GM23338 (cell line): ENCODE measurements around the gene TMCO4. TPM values are rescaled to one million over a fixed set of nuclear protein-coding genes. Genes with fewer than 3 reads are reported as not detected.

ENCODE experiments used
- ATAC-seq: fragments of 200-7000 bp; cut with Tn5 transposase; 3 replicates; pipeline ENCODE4 v1.9.1; 2020
- DNase-seq: peaks from one replicate; pipeline ENCODE4 v3.0.0-alpha.2; 2015; ENCODE audit warnings: low spot score
- H2AFZ ChIP-seq: fragments of 200-600 bp; sonication (generic); 2 replicates; pipeline ENCODE4 v1.8.0; 2016; ENCODE audit warnings: antibody characterized with exemption, mild to moderate bottlenecking, moderate library complexity
- H3F3A ChIP-seq: fragments of 200-600 bp; sonication (generic); replicated peaks from 2 replicates; pipeline ENCODE4 v1.8.0; 2017; ENCODE audit warnings: antibody characterized with exemption, mixed run types, low read depth
- H3K27ac ChIP-seq: fragments of 200-600 bp; sonication (generic); 2 replicates; pipeline ENCODE4 v1.6.1; 2016; ENCODE audit warnings: low read depth
- H3K27me3 ChIP-seq: fragments of 200-600 bp; sonication (generic); 2 replicates; pipeline ENCODE4 v1.8.0; 2016; ENCODE audit warnings: mild to moderate bottlenecking, mixed run types, moderate library complexity; ENCODE audit not compliant: insufficient read depth
- H3K36me3 ChIP-seq: fragments of 200-600 bp; sonication (generic); 2 replicates; pipeline ENCODE4 v1.8.0; 2016; ENCODE audit warnings: mild to moderate bottlenecking; ENCODE audit not compliant: insufficient read depth
- H3K4me1 ChIP-seq: fragments of 200-600 bp; sonication (generic); 2 replicates; pipeline ENCODE4 v1.8.0; 2016; ENCODE audit warnings: mild to moderate bottlenecking, moderate library complexity; ENCODE audit not compliant: insufficient read depth
- H3K4me2 ChIP-seq: fragments of 200-600 bp; sonication (generic); 2 replicates; pipeline ENCODE4 v1.7.1; 2017; ENCODE audit warnings: mixed run types
- H3K4me3 ChIP-seq: fragments of 200-600 bp; sonication (generic); 2 replicates; pipeline ENCODE4 v1.6.1; 2016; ENCODE audit warnings: mixed run types
- H3K79me2 ChIP-seq: fragments of 200-600 bp; sonication (generic); replicated peaks from 2 replicates; pipeline ENCODE4 v1.8.0; 2017; ENCODE audit warnings: mild to moderate bottlenecking; ENCODE audit not compliant: insufficient read depth
- H3K9me2 ChIP-seq: fragments of 200-600 bp; sonication (generic); 2 replicates; pipeline ENCODE4 v1.8.0; 2017; ENCODE audit not compliant: insufficient read depth
- H4K20me1 ChIP-seq: fragments of 200-600 bp; sonication (generic); replicated peaks from 2 replicates; pipeline ENCODE4 v1.8.0; 2017; ENCODE audit warnings: mild to moderate bottlenecking; ENCODE audit not compliant: insufficient read depth
- H3K27ac Mint-ChIP-seq: 2 replicates; pipeline ENCODE4 v1.8.0; 2020; ENCODE audit warnings: inconsistent platforms, mild to moderate bottlenecking, moderate library complexity, mixed read lengths
- H3K27me3 Mint-ChIP-seq: 3 replicates; pipeline ENCODE4 v1.8.0; 2022; ENCODE audit warnings: low read depth, mild to moderate bottlenecking, moderate library complexity, mixed read lengths, inconsistent platforms; ENCODE audit not compliant: insufficient read depth, poor library complexity
- H3K36me3 Mint-ChIP-seq: 3 replicates; pipeline ENCODE4 v1.8.0; 2021; ENCODE audit warnings: low read depth, mild to moderate bottlenecking, inconsistent platforms, moderate library complexity, mixed read lengths
- H3K4me1 Mint-ChIP-seq: 3 replicates; pipeline ENCODE4 v1.8.0; 2020; ENCODE audit warnings: mild to moderate bottlenecking, inconsistent platforms, mixed read lengths
- H3K4me3 Mint-ChIP-seq: 3 replicates; pipeline ENCODE4 v1.8.0; 2021; ENCODE audit warnings: moderate library complexity, mild to moderate bottlenecking, inconsistent platforms, mixed read lengths
- H3K9me3 Mint-ChIP-seq: 3 replicates; pipeline ENCODE4 v1.8.0; 2020; ENCODE audit warnings: moderate library complexity, mild to moderate bottlenecking, inconsistent platforms, mixed read lengths
- EZH2 ChIP-seq: fragments of 200-600 bp; sonication (generic); IDR thresholded peaks from one replicate; pipeline ENCODE4 v1.8.0; 2017; ENCODE audit warnings: antibody characterized with exemption, mild to moderate bottlenecking, low read depth; ENCODE audit not compliant: unreplicated experiment
- EZH2phosphoT487 ChIP-seq: fragments of 200-600 bp; sonication (generic); IDR thresholded peaks from one replicate; pipeline ENCODE4 v1.8.1; 2018; ENCODE audit warnings: antibody characterized with exemption; ENCODE audit not compliant: unreplicated experiment
- JUNB ChIP-seq: IDR thresholded peaks from one replicate; pipeline ENCODE4 v1.6.1; 2016; ENCODE audit warnings: antibody characterized with exemption; ENCODE audit not compliant: unreplicated experiment
- NANOG ChIP-seq: IDR thresholded peaks from 2 replicates; pipeline ENCODE4 v1.6.1; 2016; ENCODE audit warnings: antibody characterized with exemption, borderline replicate concordance
- POLR2AphosphoS5 ChIP-seq: IDR thresholded peaks from 2 replicates; pipeline ENCODE4 v1.6.1; 2016; ENCODE audit warnings: antibody characterized with exemption, low read depth
- ZNF114 ChIP-seq: fragments of 250-450 bp; sonication (Bioruptor Pico); IDR thresholded peaks from 2 replicates; pipeline ENCODE4 v1.5.0; 2020; ENCODE audit warnings: mild to moderate bottlenecking, moderate library complexity
- ZNF331 ChIP-seq: fragments of 250-450 bp; sonication (Bioruptor Pico); IDR thresholded peaks from 2 replicates; pipeline ENCODE4 v1.5.0; 2020; ENCODE audit warnings: low read depth, mild to moderate bottlenecking, moderate library complexity
- polyA plus RNA-seq: library from polyadenylated mRNA; unstranded; fragments of >200 nt; fragmentation: Nextera tagmentation; extraction: Ambion mirVana; gene quantifications from 2 replicates; pipeline ENCODE4 v1.2.1, GENCODE V29; 2016
- total RNA-seq: library from RNA; depleted of rRNA; stranded (reverse); fragments of >200 nt; shearing (Covaris generic); gene quantifications from 2 replicates; pipeline ENCODE4 v1.2.3, GENCODE V29; 2014
- TF ChIP-seq, protein P1 (sequence below): fragments of 250-450 bp; sonication (Bioruptor Pico); IDR thresholded peaks from 2 replicates; pipeline ENCODE4 v1.5.0; 2020; ENCODE audit warnings: mild to moderate bottlenecking, moderate library complexity

The TMCO4 gene
- total and polyA plus RNA-seq, 2 experiments from 2014 or later = 2.6 to 6.9 TPM

GRCh38 chr1:19644681-19645410 is 154.9 kb downstream of the TMCO4 start:
- Histone ChIP-seq H3K27ac (no peak overlapping the region), H3K79me2 (no peaks in the 10 kb centered on the region), H3K36me3 (no peaks in the 10 kb centered on the region), H3F3A (peaks cover 7% of the 10 kb centered on the region), H3K4me3 (peak overlapping the region; percentile 89), H3K4me1 (peaks cover 16% of the 10 kb centered on the region), H2AFZ (peak overlapping the region; percentile 98), H3K4me2 (peak overlapping the region; percentile 93), H3K9me2 (no peaks in the 10 kb centered on the region), H3K27me3 (peaks cover 46% of the 10 kb centered on the region), H4K20me1 (0 out of 2 replicates have a peak, but pooled peaks cover 2% of the 10 kb centered on the region)
- Mint-ChIP-seq H3K27ac (no peak overlapping the region), H3K27me3 (peaks cover 59% of the 10 kb centered on the region), H3K4me3 (peak overlapping the region; percentile 88), H3K4me1 (peaks cover 21% of the 10 kb centered on the region), H3K36me3 (peaks cover 2% of the 10 kb centered on the region; the same call in 2 of the 3 replicates), H3K9me3 (no peaks in the 10 kb centered on the region)
- TF ChIP-seq POLR2AphosphoS5 (no peak), JUNB (no peak), EZH2phosphoT487 (peak; percentile 66), EZH2 (peak; percentile 90)
- ATAC-seq (peak; percentile 10), DNase-seq (peak; percentile 63)

DNA sequence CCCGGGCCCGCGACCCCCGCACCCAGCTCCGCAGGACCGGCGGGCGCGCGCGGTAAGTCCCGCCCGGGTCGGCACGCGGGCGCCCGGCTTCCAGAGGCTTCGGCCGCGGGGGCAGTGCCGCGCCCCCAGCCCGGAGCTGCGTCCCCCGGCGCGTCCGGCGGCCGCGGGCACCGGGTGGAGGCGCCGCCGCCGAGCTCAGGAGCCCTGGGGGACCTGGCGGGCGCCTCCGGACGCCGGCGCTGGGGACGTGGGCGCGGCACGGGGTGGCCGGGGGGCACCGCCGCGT is 155.4 kb downstream of the TMCO4 start:
- no peak for TF ChIP-seq JUNB
- TF ChIP-seq ZNF331 = no peak
- TF ChIP-seq NANOG = no peak
- no peak for TF ChIP-seq ZNF114 (CRISPR knock-in tag)
- TF ChIP-seq, protein P1, sequence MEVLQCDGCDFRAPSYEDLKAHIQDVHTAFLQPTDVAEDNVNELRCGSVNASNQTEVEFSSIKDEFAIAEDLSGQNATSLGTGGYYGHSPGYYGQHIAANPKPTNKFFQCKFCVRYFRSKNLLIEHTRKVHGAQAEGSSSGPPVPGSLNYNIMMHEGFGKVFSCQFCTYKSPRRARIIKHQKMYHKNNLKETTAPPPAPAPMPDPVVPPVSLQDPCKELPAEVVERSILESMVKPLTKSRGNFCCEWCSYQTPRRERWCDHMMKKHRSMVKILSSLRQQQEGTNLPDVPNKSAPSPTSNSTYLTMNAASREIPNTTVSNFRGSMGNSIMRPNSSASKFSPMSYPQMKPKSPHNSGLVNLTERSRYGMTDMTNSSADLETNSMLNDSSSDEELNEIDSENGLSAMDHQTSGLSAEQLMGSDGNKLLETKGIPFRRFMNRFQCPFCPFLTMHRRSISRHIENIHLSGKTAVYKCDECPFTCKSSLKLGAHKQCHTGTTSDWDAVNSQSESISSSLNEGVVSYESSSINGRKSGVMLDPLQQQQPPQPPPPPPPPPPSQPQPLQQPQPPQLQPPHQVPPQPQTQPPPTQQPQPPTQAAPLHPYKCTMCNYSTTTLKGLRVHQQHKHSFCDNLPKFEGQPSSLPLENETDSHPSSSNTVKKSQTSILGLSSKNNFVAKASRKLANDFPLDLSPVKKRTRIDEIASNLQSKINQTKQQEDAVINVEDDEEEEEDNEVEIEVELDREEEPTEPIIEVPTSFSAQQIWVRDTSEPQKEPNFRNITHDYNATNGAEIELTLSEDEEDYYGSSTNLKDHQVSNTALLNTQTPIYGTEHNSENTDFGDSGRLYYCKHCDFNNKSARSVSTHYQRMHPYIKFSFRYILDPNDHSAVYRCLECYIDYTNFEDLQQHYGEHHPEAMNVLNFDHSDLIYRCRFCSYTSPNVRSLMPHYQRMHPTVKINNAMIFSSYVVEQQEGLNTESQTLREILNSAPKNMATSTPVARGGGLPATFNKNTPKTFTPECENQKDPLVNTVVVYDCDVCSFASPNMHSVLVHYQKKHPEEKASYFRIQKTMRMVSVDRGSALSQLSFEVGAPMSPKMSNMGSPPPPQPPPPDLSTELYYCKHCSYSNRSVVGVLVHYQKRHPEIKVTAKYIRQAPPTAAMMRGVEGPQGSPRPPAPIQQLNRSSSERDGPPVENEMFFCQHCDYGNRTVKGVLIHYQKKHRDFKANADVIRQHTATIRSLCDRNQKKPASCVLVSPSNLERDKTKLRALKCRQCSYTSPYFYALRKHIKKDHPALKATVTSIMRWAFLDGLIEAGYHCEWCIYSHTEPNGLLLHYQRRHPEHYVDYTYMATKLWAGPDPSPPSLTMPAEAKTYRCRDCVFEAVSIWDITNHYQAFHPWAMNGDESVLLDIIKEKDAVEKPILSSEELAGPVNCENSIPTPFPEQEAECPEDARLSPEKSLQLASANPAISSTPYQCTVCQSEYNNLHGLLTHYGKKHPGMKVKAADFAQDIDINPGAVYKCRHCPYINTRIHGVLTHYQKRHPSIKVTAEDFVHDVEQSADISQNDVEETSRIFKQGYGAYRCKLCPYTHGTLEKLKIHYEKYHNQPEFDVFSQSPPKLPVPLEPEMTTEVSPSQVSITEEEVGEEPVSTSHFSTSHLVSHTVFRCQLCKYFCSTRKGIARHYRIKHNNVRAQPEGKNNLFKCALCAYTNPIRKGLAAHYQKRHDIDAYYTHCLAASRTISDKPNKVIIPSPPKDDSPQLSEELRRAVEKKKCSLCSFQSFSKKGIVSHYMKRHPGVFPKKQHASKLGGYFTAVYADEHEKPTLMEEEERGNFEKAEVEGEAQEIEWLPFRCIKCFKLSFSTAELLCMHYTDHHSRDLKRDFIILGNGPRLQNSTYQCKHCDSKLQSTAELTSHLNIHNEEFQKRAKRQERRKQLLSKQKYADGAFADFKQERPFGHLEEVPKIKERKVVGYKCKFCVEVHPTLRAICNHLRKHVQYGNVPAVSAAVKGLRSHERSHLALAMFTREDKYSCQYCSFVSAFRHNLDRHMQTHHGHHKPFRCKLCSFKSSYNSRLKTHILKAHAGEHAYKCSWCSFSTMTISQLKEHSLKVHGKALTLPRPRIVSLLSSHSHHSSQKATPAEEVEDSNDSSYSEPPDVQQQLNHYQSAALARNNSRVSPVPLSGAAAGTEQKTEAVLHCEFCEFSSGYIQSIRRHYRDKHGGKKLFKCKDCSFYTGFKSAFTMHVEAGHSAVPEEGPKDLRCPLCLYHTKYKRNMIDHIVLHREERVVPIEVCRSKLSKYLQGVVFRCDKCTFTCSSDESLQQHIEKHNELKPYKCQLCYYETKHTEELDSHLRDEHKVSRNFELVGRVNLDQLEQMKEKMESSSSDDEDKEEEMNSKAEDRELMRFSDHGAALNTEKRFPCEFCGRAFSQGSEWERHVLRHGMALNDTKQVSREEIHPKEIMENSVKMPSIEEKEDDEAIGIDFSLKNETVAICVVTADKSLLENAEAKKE (CRISPR knock-in tag) = no peak
- no peaks in the 10 kb centered on the region for H3K36me3 ChIP-seq
- Mint-ChIP-seq H3K9me3 (no peaks in the 10 kb centered on the region), H3K4me3 (no peak overlapping the region), H3K27ac (no peak overlapping the region), H3K36me3 (peaks cover 2% of the 10 kb centered on the region; the same call in 2 of the 3 replicates), H3K4me1 (peaks cover 21% of the 10 kb centered on the region), H3K27me3 (peaks cover 58% of the 10 kb centered on the region)
- H3K9me2 ChIP-seq = no peaks in the 10 kb centered on the region
- H4K20me1 ChIP-seq = 0 out of 2 replicates have a peak, but pooled peaks cover 3% of the 10 kb centered on the region
- peak overlapping the region; percentile 89 for H3K4me3 ChIP-seq
- no peaks in the 10 kb centered on the region for H3K79me2 ChIP-seq
- H2AFZ ChIP-seq = no peak overlapping the region
- DNase-seq (no peak), ATAC-seq (no peak; the same call in 2 of the 3 replicates)
- H3K4me2 ChIP-seq = peak overlapping the region; percentile 93
- H3K27me3 ChIP-seq = peaks cover 46% of the 10 kb centered on the region
- no peak overlapping the region for H3K27ac ChIP-seq
- H3F3A ChIP-seq = peaks cover 7% of the 10 kb centered on the region
- peaks cover 17% of the 10 kb centered on the region for H3K4me1 ChIP-seq
